IPS-NIHi7 (cell line): Measurements from ENCODE around the gene DDR1.
"Not testable (repeated sequence)": the region's sequence is repeated elsewhere in the genome, so short reads cannot be mapped to it uniquely, and the experiment has no call there.

ENCODE experiments used
- DNase-seq: peaks from one replicate; pipeline ENCODE4 v3.0.0; 2012; ENCODE audit warnings: mixed read lengths; ENCODE audit errors: extremely low spot score

DDR1 gene

DNA sequence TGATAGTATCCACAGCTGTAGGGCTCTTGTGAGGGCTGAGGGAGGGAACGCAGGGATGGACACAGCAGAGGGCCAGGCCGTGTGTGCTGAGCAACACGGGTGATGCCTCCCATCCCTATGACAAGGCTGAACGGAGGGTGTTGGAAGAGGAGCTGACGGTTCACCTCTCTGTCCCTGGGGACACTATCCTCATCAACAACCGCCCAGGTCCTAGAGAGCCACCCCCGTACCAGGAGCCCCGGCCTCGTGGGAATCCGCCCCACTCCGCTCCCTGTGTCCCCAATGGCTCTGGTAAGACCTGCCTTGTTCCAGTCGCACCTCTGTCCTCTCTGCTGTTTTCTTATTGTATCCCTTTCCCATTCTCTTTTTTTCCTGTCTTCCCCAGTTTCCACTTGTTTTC is 10.1 kb downstream of the DDR1 start:
- DNase-seq, result no peak

DNA sequence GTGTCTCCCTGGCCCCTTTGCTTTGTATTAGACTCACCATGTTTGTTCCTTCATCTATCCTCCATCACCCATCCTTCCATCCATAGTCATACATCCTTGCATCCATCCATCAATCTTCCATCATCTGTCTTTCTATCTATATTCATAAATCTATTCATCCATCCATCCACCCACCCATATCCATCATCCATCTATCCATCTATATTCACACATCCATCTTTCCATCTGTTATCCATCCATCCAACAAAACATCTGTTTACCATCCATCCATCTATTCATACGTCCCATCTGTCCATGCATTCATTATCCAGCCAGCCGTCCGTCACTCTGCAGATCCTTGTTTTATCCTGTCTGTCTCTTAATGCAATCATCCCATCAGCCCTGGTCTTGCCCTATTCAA is 10.6 kb downstream of the DDR1 start:
- DNase-seq, result no peak

DNA sequence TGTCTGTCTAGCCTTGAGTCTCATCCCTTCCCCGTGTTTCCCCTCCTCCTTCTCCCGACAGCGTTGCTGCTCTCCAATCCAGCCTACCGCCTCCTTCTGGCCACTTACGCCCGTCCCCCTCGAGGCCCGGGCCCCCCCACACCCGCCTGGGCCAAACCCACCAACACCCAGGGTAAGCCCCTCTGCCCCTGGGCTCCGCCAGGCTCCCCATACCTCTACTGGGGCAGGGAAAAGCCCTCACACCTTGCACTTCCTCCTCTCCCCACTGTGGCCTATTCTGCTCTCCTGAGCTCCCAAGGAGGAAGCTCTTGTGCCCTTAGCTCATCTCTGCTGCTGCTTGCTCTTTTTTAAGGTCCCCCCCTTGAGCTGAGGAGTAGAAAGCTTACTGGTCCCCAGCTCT is 11.0 kb downstream of the DDR1 start:
- no peak for DNase-seq

DNA sequence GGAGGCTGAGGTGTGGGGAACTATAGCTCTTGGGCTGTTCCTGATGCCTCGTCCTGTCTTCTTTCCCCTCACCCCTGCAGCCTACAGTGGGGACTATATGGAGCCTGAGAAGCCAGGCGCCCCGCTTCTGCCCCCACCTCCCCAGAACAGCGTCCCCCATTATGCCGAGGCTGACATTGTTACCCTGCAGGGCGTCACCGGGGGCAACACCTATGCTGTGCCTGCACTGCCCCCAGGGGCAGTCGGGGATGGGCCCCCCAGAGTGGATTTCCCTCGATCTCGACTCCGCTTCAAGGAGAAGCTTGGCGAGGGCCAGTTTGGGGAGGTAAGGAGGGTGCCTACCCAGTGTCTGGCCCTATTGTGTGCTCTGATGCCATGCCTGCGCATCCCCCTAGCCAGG is 12.2 kb downstream of the DDR1 start:
- DNase-seq, result no peak

DNA sequence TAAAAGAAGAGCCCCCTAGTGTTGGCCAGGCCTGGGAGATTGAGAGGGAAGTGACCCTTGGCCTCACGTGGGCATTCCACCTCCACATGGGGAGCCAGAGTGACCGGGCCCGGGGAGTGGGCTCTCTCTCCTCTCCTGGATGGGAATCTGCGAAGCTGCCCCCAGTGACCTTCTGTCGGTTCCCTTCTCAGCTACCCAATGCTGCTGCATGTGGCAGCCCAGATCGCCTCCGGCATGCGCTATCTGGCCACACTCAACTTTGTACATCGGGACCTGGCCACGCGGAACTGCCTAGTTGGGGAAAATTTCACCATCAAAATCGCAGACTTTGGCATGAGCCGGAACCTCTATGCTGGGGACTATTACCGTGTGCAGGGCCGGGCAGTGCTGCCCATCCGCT is 13.6 kb downstream of the DDR1 start:
- DNase-seq, result no peak

DNA sequence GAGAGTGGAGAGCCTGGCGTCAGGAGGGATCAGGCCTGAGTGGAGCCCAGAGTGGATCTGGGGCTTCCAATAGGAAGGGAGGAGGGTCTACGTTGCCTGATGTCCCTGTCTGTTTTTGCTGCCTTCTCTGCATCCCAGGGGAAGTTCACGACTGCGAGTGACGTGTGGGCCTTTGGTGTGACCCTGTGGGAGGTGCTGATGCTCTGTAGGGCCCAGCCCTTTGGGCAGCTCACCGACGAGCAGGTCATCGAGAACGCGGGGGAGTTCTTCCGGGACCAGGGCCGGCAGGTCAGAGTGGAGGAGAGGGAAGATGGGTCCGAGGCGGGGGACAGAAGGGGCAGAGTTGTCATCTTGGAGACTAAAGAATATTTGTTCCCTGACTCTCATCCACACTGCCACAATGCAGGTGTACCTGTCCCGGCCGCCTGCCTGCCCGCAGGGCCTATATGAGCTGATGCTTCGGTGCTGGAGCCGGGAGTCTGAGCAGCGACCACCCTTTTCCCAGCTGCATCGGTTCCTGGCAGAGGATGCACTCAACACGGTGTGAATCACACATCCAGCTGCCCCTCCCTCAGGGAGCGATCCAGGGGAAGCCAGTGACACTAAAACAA is 14.5 kb downstream of the DDR1 start:
- DNase-seq, result no peak

DNA sequence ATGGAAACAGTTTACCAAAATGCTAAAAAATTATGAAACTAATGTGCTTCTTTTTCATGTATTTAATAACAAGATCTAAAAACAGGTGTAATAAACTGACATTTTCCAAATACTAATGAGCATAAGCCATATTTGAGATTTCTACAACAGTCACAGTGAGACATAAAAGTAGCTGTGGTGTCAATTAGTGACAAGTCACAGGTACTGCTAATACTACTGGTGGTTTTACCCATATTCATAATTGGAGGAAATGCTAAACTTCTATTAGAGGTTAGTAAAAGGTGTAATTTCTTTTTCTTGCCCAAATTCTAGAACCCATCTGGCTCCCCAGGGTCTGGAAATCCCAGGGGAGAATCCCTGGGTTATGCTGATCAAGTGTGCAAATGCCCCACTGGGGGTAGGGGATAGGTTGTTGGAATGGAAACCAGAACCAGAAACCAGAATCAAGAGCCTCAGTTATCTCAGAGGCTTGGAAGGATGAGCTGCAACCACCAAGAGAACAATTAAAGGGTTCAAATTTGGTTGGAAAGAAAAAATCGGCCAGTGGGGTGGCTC is 16.6 kb downstream of the DDR1 start:
- no peak for DNase-seq

DNA sequence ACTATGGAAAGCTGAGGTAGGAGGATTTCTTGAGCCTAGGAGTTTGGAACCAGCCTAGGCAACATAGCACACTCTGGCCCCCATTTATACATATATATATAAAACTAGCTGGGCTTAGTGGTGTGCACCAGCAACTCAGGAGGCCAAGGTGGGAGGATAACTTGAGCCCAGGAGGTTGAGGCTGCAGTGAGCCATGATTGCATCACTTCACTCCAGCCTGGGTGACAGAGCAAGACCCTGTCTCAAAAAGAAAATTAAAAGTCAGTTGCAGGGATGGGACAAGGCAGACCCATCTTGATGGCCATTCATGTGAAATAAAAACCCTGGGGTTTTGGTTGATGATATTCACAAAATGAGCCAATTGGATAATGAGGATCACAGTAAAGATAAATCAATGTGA is 17.1 kb downstream of the DDR1 start:
- no peak for DNase-seq

DNA sequence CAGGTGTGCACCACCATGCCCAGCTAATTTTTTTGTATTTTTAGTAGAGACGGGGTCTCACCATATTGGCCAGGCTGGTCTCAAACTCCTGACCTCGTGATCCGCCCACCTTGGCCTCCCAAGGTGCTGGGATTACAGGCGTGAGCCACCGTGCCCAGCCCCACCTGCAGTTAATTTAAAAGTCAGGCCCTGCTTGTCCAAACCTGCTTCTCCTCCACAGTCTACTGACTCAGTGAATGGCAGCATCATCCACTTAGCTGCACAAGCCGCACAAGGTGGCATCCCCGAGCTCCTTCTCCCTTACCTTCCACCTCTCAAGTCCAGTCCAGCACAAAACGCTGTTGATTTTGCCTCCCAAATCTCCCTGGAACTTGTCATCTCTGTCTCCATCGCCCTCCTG is 17.9 kb downstream of the DDR1 start:
- not testable (repeated sequence) for DNase-seq

DNA sequence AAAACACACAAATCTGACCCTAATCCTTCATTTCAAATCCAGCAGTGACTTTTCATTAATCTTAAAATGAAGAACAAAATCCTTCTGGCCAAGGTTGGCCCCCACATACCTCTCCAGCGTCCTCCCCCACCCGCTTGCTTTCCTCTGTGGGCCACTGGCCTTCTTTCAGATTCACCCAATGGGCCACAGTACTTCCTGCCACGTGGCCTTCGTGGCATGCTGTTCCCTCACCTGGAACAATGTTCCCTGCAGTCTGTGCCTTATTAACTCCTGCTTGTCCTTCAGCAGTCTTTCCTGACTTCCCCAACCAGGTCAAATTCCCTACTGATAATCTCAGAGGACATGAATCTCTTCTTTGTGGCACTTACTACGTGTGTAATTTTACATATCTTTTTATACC is 18.4 kb downstream of the DDR1 start:
- no peak for DNase-seq

DNA sequence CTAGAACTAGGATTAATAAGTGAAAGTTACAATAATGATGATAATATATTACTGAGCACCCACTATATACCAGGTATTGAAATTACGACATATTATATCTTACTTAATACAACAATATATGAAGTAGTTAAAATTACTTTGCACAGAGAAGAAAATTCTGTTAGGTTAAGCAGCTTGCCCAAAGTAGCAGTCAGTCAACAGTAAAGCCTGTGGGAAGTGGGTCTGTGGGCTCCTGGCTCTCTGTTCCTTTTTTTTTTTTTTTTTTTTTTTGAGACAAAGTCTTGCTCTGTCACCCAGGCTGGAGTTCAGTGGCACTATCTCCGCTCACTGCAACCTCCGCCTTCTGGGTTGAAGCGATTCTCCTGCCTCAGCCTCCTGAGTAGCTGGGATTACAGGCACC is 18.9 kb downstream of the DDR1 start:
- DNase-seq, result no peak

DNA sequence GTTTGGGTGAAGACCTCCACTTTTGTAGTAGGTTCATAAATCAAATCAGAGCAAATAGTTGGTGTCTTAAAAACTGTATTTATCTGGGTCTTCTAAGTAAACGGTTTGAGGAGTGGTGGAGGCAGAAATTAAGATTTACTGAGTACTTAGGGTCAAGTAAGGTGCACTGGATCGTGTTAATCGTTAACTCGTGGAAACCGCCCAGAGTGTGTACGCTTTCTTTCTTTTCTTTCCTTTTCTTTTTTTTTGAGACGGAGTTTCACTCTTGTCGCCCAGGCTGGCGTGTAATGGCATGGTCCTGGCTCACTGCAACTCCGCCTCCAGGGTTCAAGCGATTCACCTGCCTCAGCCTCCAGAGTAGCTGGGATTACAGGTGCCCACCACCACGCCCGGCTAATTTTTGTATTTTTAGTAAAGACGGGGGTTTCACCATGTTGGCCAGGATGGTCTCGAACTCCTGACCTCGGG is 23.0 kb downstream of the DDR1 start:
- DNase-seq, result not testable (repeated sequence)

DNA sequence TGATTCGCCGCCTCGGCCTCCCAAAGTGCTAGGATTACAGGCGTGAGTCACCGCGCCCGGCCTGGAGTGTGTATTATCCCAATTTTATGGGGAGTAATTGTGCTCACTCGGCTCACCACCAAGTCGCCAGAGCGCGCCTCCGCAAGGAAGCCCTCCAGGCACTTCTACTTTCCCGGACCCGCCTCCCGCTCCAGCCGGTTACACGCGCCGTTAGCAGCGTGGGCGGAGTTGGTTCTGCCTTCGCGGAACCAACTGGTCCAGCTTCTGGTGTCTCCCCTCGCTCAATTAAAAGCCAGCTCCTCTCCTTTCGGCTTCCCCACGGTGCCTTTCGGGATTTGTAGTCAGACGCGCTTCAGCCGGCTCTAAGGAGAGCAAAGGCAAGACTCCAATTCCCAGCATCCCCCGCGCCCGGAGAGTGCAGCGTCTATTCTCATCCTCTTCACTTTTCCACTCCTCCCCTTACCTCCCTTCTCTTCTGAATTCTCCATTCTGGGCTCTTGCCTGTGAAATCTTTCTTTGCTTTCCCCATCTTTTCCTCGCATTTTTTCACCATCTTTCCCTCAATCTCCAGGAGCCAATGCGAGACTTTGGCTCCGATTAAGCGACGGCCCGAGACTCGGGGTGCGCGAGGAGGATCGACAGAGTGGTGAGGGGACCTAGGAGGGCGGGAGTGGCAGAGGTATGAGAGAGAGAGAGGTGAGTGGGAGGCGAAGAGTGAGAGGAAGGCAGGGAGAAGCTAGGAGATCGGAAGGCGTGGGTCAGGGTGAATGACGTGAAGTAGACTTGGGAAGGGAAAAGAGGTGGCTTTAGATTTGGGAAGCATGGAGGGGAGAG is 23.7 kb downstream of the DDR1 start, which contains the start of gene GTF2H4:
GTF2H4 (plus strand) TSS at position 450 of the 834 bp plus-strand sequence.
- peak; percentile 96 for DNase-seq

DNA sequence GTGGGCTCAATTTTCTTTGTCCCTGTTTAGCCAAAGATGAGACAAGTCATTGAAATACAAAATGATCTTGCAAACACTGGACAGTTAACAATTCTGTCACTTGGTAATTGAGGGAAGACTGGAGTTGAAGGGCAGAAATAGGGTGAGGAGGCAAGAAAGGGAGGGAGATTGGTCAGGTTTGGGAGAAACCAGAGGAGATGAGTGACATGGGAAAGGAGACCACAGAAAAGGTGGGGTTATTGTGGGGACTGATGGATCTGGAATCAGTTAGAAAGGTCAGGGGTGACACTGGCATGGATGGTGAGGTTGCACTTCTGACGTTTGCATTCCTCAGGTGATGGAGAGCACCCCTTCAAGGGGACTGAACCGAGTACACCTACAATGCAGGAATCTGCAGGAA is 24.4 kb downstream of the DDR1 start:
- DNase-seq, result no peak

DNA sequence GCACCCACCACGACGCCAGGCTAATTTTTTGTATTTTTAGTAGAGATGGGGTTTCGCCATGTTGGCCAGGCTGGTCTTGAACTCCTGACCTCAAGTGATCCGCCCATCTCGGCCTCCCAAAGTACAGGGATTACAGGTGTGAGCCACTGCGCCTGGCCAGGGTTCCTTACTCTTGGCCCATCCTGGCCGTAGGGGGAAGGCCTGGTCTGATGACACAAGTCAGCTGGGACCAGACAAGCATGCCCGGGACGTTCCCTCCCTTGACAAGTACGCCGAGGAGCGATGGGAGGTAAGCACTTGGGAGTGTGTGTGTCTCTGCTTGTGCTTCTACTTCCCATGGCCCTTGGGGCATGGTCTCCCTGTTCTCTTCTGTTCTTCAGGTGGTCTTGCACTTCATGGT is 26.2 kb downstream of the DDR1 start:
- not testable (repeated sequence) for DNase-seq

DNA sequence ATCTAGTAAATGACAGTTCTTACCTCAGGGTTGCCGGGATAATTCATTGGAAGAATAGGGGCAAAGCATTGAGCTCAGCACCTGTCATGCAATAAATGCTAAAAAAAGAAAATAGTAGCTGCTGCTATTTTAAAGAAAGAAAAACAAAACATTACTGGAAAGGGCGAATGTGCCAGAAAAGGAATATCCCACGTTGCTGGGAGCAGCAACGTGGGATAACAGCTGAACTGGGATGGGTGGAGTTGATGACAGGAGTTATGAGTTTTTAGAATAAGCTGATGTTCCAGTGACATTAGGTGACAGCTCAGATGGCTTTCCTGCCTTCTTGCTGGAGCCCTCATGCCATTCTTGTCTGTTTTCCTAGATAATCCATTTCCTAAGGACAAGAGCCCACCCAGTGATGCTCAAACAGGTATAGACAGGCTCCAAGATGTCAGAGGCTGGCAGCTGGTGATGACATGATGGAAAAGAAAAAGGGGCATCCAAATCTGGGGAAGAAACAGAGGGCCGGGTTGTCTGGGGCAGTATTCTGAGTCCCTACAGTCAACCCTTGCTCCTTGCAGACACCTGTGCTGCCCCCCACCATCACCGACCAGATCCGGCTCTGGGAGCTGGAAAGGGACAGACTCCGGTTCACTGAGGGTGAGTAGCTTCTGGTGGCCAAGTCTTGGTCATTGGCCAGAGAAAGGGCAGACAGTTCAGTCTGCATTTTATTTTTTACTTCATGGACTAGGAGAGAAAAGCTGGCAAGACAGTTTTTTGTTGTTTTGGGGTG is 28.6 kb downstream of the DDR1 start:
- no peak for DNase-seq

DNA sequence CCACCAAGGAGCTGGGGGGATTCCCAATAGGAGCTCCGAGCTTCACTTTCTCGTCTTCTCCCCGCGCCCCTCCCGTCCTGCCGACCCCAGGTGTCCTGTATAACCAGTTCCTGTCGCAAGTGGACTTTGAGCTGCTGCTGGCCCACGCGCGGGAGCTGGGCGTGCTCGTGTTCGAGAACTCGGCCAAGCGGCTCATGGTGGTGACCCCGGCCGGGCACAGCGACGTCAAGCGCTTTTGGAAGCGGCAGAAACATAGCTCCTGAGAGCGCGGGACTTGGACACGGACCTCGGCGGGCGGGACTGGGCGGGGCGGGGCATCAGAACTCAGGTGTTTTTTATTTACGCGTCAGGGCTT is 29.4 kb downstream of the DDR1 start:
- no peak for DNase-seq

DNA sequence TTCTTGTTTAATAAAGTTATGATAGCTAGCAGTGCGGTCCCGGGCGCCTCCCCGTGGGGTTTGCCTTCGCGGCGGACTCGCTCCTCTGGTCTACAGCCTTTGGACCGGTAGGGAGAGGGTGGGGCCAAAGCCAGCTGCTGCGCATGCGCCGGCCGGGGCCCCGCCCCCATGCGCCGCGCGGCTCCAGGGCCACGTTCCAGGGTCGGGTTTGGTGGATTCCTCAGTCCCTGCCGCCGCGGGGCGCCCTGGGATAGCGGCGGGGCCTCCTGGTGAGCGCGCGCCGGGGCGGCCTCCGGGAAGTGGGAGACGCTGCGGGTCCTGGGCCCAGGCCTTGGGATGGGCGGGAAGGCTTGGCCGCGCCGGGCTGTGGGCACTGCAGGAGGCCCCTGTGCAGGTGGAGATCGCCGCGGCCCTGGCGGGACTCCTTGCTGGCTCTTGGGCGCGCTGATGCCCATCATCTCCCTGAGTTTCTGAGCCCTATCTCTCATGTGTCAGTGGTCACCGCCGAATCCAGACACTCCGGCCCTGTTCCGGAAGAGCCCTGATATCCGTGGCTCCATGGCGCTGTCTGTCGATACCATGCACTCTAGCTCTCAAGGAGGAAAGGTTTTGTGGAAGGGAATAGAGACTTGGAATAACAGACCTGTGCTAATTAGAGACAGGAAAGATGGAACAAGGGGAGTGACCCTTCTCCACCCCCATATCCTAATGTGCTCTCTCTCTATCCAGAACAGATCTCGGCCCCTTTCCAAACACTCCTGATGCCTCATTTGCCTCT is 29.9 kb downstream of the DDR1 start, which contains the start of gene VARS2:
VARS2 (plus strand) TSS at position 163 of the 778 bp plus-strand sequence; CDS start at position 762, 599 bp downstream.
- DNase-seq, result peak; percentile 98

DNA sequence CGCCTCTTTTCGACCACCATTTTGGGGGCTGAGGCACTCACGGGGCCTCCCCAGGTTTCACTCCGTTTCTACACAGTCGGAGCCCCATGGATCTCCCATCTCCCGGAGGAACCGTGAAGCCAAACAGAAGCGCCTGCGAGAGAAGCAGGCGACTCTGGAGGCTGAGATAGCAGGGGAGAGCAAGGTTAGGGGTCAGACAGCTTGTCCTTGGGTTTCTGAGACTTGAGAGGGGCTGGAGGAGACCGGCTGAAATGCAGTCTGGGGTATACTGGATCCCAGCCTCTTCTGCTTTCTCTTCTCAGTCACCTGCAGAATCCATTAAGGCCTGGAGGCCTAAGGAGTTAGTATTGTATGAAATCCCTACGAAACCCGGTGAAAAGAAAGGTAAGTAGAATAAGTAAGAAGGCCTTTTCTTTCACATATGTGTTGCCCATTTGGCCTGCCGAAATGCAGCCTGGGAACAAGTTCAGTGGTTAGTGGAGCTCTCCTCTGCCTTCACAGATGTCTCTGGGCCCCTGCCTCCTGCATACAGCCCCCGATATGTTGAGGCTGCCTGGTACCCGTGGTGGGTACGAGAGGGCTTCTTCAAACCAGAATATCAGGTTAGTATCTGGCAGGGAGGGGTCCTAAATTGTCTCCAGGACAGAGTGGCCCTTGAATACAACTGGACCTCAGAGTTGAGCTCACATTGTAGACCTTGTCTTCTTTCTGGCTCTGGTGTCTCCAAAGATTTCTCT is 30.7 kb downstream of the DDR1 start:
- no peak for DNase-seq

DNA sequence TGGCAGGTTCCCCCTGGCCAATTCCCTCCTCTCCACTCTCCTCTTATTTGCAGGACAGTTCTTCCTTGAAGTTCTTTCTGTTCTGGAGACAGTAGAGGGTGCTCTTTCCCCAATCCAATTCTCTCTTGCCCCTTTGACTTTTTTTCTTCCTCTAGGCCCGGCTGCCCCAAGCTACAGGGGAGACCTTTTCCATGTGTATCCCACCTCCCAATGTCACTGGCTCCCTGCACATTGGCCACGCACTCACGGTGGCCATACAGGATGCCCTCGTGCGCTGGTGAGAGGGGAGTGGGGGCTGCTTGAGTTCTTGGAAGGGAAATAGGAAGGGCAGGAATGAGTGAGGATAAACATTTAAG is 31.2 kb downstream of the DDR1 start:
- peak; percentile 88 for DNase-seq

DNA sequence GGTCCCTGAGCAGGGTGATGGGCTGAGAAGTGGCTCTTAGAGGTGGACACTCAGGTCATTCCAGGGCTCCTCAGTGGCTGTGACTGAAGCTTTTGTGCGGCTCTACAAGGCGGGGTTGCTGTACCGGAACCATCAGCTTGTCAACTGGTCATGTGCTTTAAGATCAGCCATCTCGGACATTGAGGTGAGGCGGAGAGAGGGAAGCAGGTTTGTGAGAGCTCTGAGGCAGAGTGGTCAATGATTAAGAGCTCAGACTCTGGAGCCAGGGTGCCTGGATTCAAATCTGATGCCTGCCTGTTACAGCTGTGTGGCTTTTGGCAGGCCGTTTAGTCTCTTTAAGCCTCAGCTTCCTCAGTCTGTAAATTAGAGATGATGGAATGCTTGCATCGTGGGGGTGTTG is 32.7 kb downstream of the DDR1 start:
- DNase-seq, result no peak
